ENCODE results near the gene KRTAP4-16. TPM values are rescaled to one million over a fixed set of nuclear protein-coding genes. Genes with fewer than 3 reads are reported as not detected.
"Not testable (repeated sequence)": the region's sequence is repeated elsewhere in the genome, so short reads cannot be mapped to it uniquely, and the experiment has no call there.

Gene KRTAP4-16
- total RNA-seq, 1 donor = not detected

GRCh38 chr17:41063449-41063848, 38.6 kb downstream of the KRTAP4-16 start:
- no peak overlapping the region for H3K4me3 ChIP-seq (ENCODE audit: low read depth, low read length)
- no peak for DNase-seq (ENCODE audit: low read depth)
- TF ChIP-seq CTCF (IDR thresholded peaks at IDR 0.05; ENCODE audit: insufficient read depth, low read length) = no peak

- TF ChIP-seq CTCF (IDR thresholded peaks at IDR 0.05; ENCODE audit: insufficient read depth, low read length) = no peak
- peak; percentile 92 for DNase-seq (ENCODE audit: low read depth)
- no peak overlapping the region for H3K4me3 ChIP-seq (ENCODE audit: low read depth, low read length)
Observed at GRCh38 chr17:41061964-41062363, 40.0 kb downstream of the KRTAP4-16 start.

- H3K4me3 ChIP-seq (ENCODE audit: low read depth, low read length) = no peak within 1 kb of the TSS
- DNase-seq (ENCODE audit: low read depth) = peak; percentile 88
- TF ChIP-seq CTCF (IDR thresholded peaks at IDR 0.05; ENCODE audit: insufficient read depth, low read length) = no peak
Observed at GRCh38 chr17:41060052-41060604, 41.9 kb downstream of the KRTAP4-16 start, which contains the start of gene KRTAP2-3. TSS of gene KRTAP2-3 (minus strand) at chr17:41060114. CDS start at chr17:41060050, 64 bp downstream.

GRCh38 chr17:41059276-41060051, 42.5 kb downstream of the KRTAP4-16 start:
- peak; percentile 78 for DNase-seq (ENCODE audit: low read depth)
- H3K4me3 ChIP-seq (ENCODE audit: low read depth, low read length) = not testable (repeated sequence)

GRCh38 chr17:41058741-41059140, 43.3 kb downstream of the KRTAP4-16 start:
- TF ChIP-seq CTCF (IDR thresholded peaks at IDR 0.05; ENCODE audit: insufficient read depth, low read length) = no peak
- DNase-seq (ENCODE audit: low read depth) = no peak

GRCh38 chr17:41057547-41057946, 44.5 kb downstream of the KRTAP4-16 start:
- no peak overlapping the region for H3K4me3 ChIP-seq (ENCODE audit: low read depth, low read length)
- TF ChIP-seq CTCF (IDR thresholded peaks at IDR 0.05; ENCODE audit: insufficient read depth, low read length) = no peak
- no peak for DNase-seq (ENCODE audit: low read depth)

More at GRCh38 chr17:41058741-41059140, 43.3 kb downstream of the KRTAP4-16 start:
- no peak overlapping the region for H3K4me3 ChIP-seq (ENCODE audit: low read depth, low read length)

- H3K4me3 ChIP-seq (ENCODE audit: low read depth, low read length); DNase-seq (ENCODE audit: low read depth): not testable (repeated sequence)
Observed at GRCh38 chr17:41055130-41055529, 46.9 kb downstream of the KRTAP4-16 start, which contains the start of gene KRTAP2-2. TSS of gene KRTAP2-2 (minus strand) at chr17:41055230. CDS start at chr17:41055211, 19 bp downstream.

- DNase-seq (ENCODE audit: low read depth); H3K4me3 ChIP-seq (ENCODE audit: low read depth, low read length): not testable (repeated sequence)
Observed at GRCh38 chr17:41054556-41054955, 47.5 kb downstream of the KRTAP4-16 start.

All from fibroblast of the aortic adventitia (primary cell).